HG03520 (cell line): ENCODE measurements around the gene FGB.

ENCODE experiments used
- ATAC-seq: cut with Tn5 transposase; IDR thresholded peaks from one replicate; pipeline ENCODE4 v1.9.1; 2021; ENCODE audit warnings: mild to moderate bottlenecking, moderate library complexity; ENCODE audit not compliant: unreplicated experiment

Gene FGB

DNA sequence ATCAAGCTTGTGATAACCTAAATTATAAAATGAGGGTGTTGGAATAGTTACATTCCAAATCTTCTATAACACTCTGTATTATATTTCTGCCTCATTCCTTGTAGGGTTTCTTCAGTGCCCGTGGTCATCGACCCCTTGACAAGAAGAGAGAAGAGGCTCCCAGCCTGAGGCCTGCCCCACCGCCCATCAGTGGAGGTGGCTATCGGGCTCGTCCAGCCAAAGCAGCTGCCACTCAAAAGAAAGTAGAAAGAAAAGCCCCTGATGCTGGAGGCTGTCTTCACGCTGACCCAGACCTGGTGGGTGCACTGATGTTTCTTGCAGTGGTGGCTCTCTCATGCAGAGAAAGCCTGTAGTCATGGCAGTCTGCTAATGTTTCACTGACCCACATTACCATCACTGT is 2.9 kb downstream of the FGB start:
- ATAC-seq = no peak

DNA sequence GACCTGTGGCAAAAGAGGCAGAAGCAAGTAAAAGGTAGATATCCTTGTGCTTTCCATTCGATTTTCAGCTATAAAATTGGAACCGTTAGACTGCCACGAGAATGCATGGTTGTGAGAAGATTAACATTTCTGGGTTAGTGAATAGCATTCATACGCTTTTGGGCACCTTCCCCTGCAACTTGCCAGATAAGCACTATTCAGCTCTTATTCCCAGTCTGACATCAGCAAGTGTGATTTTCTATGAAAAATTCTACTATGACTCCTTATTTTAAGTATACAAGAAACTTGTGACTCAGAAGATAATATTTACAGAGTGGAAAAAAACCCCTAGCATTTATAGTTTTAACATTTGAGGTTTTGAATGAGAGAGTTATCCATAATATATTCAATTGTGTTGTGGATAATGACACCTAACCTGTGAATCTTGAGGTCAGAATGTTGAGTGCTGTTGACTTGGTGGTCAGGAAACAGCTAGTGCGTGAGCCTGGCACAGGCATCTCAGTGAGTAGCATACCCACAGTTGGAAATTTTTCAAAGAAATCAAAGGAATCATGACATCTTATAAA is 3.9 kb downstream of the FGB start:
- no peak for ATAC-seq

DNA sequence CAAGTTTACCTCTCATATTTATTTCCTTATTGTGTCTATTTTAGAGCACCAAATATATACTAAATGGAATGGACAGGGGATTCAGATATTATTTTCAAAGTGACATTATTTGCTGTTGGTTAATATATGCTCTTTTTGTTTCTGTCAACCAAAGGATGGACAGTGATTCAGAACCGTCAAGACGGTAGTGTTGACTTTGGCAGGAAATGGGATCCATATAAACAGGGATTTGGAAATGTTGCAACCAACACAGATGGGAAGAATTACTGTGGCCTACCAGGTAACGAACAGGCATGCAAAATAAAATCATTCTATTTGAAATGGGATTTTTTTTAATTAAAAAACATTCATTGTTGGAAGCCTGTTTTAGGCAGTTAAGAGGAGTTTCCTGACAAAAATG is 6.2 kb downstream of the FGB start:
- no peak for ATAC-seq

DNA sequence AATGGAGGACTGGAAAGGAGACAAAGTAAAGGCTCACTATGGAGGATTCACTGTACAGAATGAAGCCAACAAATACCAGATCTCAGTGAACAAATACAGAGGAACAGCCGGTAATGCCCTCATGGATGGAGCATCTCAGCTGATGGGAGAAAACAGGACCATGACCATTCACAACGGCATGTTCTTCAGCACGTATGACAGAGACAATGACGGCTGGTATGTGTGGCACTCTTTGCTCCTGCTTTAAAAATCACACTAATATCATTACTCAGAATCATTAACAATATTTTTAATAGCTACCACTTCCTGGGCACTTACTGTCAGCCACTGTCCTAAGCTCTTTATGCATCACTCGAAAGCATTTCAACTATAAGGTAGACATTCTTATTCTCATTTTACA is 6.8 kb downstream of the FGB start:
- no peak for ATAC-seq

DNA sequence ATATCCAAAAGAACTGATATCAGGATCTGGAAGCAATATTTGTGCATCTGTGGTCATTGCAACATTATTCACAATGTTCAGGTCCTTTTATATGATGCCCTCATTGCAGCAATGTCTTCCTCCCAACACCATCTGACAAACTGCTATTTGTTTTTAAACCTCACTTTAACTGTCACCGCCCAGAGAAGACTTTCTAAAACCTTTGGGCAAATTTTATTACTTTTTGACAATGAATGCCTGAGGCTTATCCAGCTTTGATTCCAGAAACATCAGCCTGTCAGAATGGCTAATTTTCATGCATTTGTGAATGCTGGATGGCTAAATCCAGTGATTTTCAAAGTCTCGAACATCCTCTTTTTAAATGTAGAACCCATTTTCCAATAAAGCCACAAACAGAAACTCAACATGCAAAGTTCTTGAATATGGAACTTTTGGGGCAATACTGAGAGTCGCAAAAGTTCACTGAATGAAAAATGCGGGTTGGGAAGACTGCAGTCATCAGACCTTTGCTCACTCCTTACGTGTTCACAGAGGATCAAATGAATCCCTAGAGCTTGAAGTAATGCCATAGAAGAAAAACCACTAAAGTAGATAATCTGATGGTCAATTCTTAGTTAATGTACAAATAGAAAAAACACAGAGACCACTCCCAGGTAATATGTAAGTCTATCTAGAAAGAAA is 10.5 kb downstream of the FGB start:
- ATAC-seq = no peak

DNA sequence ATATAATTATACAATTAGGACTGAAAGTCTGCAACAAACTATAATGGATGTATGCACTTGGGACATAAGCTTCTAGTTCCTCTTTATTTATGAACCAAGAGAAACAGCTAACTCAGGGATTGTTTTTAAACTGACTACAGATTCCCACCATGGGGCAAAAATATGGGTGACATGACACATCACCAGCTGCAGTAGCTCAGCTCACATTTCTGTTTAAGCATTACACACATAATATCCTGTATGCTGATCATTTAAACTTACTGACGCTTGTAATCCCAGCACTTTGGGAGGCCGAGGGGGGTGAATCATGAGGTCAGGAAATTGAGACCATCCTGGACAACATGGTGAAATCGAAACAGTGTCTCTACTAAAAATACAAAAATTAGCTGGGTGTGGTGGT is 11.5 kb downstream of the FGB start:
- ATAC-seq = no peak

DNA sequence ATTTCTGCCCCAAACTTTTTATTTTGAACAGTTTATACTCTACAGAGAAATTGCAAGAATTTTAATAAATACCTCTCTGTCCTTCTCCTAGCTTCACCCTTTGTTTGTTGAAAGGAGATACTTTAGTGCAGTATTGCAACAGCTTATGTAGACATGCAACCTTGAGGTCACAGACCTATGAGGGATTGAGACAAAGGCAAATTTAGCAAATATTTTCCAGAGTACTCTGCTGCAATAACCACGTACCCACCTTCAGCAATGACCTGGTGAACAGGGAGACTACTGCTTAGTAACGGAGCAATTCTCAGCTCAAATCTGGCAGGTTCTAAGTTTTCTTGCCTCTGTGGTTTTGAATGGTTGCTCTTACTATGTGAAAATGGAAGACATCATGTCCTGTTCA is 14.5 kb downstream of the FGB start:
- ATAC-seq = no peak

DNA sequence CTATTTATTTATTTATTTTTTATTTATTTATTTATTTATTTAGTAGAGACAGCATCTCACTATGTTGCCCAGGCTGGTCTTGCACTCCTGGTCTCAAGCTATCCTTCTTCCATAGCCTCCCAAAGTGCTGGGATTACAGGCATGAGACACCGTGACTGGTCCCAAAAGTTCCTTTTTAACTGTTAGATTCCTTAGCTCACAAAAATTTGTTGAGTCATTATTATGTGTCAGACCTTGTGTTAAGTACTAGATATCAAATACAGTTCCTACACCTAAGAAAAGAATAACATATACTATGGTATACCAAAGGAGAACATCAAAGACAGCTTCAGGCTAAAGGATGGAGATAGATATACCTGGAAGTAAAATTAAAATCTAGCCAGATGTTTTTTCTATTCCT is 16.1 kb downstream of the FGB start:
- ATAC-seq = no peak

DNA sequence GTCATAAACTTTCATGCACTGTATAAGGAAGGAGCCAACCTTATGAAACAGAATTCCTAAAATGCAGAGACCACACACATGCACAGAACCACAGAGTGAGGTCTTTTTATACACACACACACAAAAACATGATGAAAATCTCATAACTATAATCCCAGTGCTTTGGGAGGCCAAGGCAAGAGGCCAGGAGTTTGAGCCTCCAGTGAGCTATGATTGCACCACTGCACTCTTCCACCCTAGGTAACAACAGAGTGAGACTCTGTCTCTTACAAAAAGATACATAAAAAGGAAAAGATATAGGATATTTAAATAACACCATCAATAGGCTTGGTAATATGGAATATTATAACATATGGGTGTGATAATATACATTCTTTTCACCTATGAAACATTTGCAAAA is 17.1 kb downstream of the FGB start:
- ATAC-seq = no peak

DNA sequence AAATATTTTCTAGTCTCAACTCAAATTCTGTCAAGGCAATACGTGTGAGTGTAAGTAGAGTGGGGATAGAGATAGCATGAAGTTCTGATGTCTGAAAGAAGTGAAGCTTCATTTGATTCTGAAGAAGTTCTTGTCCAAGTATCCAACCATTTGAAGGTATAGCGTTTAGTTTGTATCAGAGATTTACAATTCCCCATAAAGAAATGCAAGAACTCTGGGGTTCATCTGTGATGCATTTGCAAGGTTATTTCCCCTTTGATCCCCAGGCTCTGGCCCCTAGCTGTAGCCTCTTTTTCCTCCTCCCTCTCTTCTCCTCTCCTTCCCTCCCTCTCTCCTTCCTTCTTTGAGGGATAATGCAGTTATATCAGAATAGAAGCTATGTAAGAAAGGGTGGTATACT is 19.9 kb downstream of the FGB start:
- no peak for ATAC-seq

DNA sequence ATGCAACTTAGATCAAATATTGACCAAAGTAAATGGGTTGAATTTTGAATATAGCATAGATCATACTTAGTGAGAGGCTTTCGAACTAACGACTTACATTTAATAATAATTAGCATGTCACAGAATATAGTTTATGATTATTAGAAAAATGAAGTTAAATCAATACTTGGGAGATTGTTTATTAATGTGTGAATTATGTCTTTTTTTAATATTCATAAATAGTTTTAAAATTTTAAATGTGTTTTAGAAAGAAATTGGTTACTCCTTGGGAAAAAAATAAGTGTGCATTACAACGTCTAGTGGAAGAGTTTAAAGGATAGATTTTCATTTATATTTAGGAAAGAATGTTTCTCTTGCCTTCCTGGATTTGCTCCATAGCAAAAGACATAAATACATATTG is 20.4 kb downstream of the FGB start:
- ATAC-seq = no peak

DNA sequence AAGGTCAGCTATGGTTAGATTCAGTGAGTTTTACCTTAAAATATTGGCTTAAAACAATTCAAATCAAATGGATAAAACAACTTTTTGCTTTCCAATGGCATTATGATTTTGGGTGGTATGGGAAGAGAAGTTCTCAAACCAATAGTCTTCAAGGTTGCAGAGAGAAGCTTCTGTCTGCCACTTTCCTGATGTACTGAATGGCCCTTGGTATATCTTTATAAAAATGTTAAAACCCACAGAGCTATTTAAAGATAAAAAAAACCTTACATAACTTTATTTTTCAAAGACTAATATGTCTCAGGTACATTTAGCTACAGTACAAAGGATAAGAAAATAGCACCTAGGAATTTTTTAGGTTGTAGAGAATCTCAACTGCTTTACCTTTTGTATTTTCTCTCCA is 20.9 kb downstream of the FGB start:
- ATAC-seq = no peak

DNA sequence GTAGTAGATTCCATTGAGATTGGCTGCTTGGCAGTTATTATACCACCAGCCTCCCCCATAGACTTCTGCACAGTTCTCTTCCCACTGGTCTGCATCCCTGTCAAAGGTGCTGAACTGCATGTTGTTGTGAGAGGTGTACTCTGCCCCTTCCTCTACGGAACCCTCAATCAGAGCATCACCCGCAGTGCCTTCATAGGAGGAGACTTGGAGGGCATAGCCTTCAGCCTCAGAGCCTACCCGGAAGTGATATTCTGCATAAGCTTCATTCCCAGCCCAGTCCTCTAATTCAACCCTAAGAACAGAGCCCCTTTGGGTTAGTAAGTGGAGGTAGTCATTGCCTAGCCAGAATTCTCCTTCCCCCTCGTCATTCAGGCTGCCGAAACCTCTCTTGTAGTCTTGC is 21.4 kb downstream of the FGB start:
- ATAC-seq = no peak

DNA sequence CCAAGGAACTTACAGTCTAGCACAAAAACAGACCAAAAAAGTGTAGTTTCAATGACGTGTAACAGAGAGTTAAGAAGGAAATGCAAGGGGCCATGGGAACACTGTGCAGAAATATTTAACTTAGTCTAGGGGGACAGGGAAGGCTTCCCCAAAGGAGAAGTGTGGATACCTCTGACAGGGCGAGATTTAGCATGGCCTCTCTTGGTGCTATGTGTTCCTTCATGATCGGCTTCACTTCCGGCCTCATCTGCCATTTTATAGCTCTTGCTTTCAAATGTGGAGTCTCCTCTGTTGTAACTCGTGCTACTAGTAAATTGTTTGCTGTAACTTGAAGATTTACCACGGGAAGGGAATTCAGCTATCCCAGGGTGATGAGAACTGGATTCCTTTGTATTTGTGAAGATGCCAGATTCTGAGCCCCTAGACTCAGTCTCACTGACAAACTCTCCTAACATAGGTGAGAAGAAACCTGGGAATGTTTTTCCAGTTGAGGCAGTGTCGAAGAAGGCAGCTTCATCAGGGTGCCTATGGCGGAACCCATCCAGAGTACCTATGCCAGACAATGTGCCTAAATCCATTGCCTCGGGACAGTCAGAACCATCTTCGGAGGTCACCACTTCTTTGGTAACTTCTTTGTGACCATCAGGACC is 22.7 kb downstream of the FGB start:
- ATAC-seq = no peak

DNA sequence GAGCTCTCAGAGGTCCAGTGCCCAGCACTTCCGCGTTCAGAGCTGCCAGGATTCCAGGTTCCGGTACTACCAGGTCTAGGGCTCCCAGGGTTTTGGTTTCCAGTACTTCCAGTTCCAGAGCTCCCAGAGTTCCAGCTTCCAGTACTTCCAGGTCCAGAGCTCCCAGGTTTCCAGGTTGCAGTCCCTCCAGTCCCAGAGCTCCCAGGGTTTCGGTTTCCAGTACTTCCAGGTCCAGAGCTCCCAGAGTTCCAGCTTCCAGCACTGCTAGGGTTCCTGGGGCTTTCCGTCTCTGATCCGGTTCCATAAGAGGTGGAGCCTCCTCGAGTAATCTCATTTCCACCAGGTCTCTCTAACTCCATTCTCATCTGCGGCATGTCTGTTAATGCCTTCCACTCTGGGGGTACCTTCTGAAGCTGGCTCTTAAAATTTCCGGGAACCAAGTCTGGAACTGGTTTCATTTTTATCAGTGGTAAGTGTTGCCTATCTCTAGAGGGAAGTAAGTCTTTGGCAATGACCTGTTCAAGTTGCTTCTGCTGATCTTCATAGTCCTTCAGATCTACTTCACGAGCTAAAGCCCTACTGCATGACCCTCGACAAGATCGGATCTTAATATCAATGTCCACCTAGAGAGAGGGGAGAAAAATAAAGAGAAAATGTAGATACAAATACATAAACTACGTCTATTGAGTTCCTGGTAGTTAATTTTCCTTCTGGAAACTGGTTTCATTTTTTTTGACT is 23.7 kb downstream of the FGB start:
- ATAC-seq = no peak

DNA sequence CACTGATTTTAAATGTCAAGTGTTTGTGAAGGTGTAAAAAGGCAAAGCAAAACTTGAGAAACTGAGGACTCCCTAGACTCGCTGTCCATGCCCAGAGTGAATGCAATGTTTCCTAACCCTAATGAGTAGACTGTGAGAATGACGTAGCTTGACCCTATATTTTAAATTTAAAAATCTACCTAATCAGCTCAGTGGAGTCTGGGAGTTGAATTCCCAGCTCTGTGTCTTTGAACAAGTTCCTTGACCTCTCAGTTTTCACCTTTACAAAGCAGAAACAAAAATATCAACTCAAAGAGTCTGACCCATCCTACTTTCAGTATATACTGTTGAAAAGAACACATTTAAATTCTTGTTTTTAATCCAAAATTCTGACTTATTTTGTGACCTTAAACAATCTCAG is 25.4 kb downstream of the FGB start:
- ATAC-seq = no peak

DNA sequence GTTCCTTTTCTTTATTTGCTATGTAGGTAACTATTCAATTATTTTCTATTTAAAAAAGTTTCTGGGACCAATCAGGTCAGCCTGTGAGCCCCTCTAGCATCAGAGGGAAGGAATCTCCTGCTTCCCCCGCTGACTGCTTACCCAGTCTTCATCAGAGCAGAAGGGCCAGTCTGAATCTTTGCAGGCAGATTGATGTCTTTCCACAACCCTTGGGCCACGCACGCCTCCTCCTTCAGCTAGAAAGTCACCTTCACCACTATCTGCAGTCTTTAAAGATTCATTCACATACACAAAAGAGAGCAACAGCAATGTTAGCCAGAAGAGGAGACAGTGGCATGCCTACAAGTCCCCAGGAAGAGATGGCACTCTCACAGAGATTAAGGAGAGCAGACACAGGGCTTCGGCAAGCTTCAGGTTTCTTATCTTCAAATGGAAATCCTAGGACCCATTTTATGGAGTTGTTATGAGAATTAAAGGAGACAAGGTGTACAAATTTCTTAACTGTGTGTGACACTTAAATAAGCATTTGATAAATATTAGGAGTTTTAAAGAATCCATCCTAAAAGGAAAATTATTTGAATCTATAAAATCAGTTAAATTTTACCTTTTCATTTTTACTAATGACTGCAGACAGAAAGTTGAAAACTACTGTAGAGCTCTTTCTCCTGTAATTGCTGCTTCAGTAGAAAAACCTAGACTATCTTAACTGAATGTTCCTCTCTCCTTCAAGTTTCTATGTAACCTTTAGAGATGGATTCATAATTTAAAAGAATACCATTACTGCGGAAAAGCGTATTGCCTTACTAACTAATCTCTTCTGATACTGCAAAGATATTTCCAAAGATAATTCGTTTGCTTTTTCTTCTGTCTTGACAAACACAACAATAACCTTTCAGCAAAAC is 26.7 kb downstream of the FGB start:
- ATAC-seq = no peak

DNA sequence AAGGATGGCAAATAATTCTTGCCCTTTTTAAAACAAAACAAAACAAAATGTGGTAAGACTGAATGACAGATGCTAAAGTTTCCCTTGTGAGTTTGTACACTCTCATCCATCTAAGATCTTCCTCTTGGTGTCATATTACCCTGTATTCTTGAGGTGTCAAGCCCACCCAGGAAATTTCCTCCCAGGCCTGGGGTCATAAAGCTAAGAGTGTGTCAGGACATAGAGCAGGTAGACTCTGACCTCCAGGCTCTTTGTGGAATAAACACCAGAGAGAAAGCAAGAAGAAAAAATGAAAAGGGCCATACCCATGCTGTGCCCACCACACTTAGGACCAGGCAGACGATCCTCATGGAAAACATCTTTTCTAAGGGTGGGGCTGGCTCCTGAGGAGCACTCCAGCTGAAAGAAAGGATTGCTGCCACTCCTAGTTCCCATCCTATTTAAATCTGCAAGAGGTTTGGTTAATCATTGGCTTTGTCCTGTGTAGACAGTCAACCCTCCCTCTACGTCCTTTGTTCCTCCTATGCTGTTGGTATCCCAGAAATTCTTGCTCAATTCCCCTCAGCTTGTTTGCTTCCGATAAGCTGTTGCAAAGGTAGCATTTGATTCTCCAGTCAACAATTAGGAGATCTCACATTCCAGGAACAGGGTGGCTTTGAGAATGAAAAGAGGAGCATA is 27.7 kb downstream of the FGB start, which contains the start of gene FGA:
Gene FGA (minus strand): TSS at position 414 of the 678 bp plus-strand sequence. CDS start 55 bp downstream, at position 359.
- ATAC-seq = no peak

DNA sequence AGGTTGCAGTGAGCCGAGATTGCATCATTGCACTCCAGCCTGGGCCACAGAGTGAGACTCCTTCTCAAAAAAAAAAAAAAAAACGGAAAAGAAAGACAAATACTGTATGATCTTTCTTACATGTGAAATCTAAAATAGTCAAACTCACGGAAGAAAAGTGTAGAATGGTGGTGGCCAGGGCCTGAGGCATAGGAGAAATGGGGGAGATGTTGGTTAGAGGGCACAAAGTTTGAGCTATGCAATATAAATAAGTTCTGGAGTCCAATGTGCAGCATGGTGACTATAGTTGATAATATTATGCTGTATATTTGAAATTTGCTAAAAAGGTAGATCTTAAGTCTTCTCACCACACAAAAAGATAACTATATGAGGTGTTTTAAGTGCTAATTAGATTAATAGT is 29.1 kb downstream of the FGB start:
- no peak for ATAC-seq

DNA sequence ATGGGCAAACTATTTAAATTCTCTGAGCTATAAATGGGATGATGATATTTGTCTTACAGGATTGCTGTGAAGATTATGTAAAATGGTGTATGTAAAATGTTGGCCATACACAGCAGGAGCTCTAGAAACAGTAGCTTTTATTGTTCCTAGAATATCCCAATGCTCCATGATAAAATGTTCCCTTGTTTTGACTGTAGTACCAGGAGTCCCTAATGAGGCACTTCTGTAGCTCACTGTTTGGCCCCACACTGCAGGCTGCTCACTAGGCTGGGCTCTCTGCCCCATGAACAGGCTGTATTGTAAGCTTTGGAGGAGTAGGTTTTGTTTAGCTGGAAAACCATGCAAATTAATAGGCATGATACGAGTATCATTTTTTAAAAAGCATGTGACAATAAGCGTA is 31.1 kb downstream of the FGB start:
- no peak for ATAC-seq
